SU-DHL-6 (cell line): ENCODE data around the gene RNF113B.

ENCODE experiments used
- H2AFZ ChIP-seq: fragments of 200-600 bp; sonication (generic); 2 replicates; pipeline ENCODE4 v1.6.1; 2014; ENCODE audit warnings: low read depth, mild to moderate bottlenecking, moderate library complexity, mixed read lengths, antibody characterized with exemption, low read length; ENCODE audit not compliant: severe bottlenecking
- H3F3A ChIP-seq: fragments of 200-600 bp; shearing (Covaris generic); 2 replicates; pipeline ENCODE4 v1.6.0; 2016; ENCODE audit warnings: antibody characterized with exemption, mild to moderate bottlenecking; ENCODE audit not compliant: insufficient read depth
- H3K27ac ChIP-seq: fragments of 200-600 bp; sonication (generic); 2 replicates; pipeline ENCODE4 v1.5.1; 2016; ENCODE audit warnings: low read depth, mild to moderate bottlenecking, low read length, moderate library complexity, mixed read lengths
- H3K27me3 ChIP-seq: fragments of 200-600 bp; sonication (generic), shearing (Covaris generic); 2 replicates; pipeline ENCODE4 v1.6.0; 2014; ENCODE audit warnings: mild to moderate bottlenecking, low read length
- H3K36me3 ChIP-seq: fragments of 200-600 bp; sonication (generic); 2 replicates; pipeline ENCODE4 v1.6.1; 2014; ENCODE audit warnings: mild to moderate bottlenecking, low read length, mixed read lengths
- H3K4me2 ChIP-seq: fragments of 300-600, 200-600 bp; shearing (Covaris generic), sonication (generic); 2 replicates; pipeline ENCODE4 v1.6.0; 2014; ENCODE audit warnings: low read length, low read depth, mild to moderate bottlenecking; ENCODE audit not compliant: poor library complexity, severe bottlenecking
- H3K4me3 ChIP-seq: fragments of 200-600 bp; sonication (generic); 2 replicates; pipeline ENCODE4 v1.5.1; 2014; ENCODE audit warnings: antibody characterized with exemption, low read length, mild to moderate bottlenecking, mixed read lengths; ENCODE audit not compliant: insufficient read depth, poor library complexity, severe bottlenecking
- H3K79me2 ChIP-seq: fragments of 200-600 bp; sonication (generic); 2 replicates; pipeline ENCODE4 v1.6.1; 2014; ENCODE audit warnings: mild to moderate bottlenecking, low read length, moderate library complexity; ENCODE audit not compliant: insufficient read depth
- H3K9ac ChIP-seq: fragments of 200-600 bp; sonication (generic); 2 replicates; pipeline ENCODE4 v1.7.0; 2014; ENCODE audit warnings: mild to moderate bottlenecking, low read length
- H3K9me2 ChIP-seq: fragments of 200-600 bp; sonication (generic); replicated peaks from 2 replicates; pipeline ENCODE4 v1.6.1; 2014; ENCODE audit warnings: low read length; ENCODE audit not compliant: insufficient read depth
- H3K9me3 ChIP-seq: fragments of 200-600 bp; sonication (generic); 2 replicates; pipeline ENCODE4 v1.6.1; 2014; ENCODE audit warnings: low read length, mixed read lengths; ENCODE audit not compliant: insufficient read depth
- H4K20me1 ChIP-seq: fragments of 200-600 bp; sonication (generic); 2 replicates; pipeline ENCODE4 v1.6.1; 2014; ENCODE audit warnings: low read depth, mild to moderate bottlenecking, antibody characterized with exemption, low read length, moderate library complexity, mixed read lengths
- EZH2phosphoT487 ChIP-seq: fragments of 200-600 bp; sonication (generic), shearing (Covaris generic); conservative IDR thresholded peaks from 2 replicates; pipeline ENCODE4 v1.6.1; 2018; ENCODE audit warnings: mild to moderate bottlenecking, antibody characterized with exemption, low read length, moderate library complexity, mixed read lengths
- TF ChIP-seq, protein P1 (sequence below): fragments of 200-600 bp; sonication (generic); IDR thresholded peaks from one replicate; pipeline ENCODE4 v1.5.1; 2017; ENCODE audit warnings: antibody characterized with exemption, mild to moderate bottlenecking, low read length, moderate library complexity; ENCODE audit not compliant: insufficient read depth, poor library complexity, severe bottlenecking

Gene RNF113B

GRCh38 chr13:98199480-98199879 is 22.4 kb upstream of the RNF113B start:
- no peaks in the 10 kb centered on the region for H3F3A ChIP-seq

GRCh38 chr13:98198683-98199082 is 21.6 kb upstream of the RNF113B start:
- H4K20me1 ChIP-seq = no peaks in the 10 kb centered on the region
- no peaks in the 10 kb centered on the region for H3K9me3 ChIP-seq
- no peaks in the 10 kb centered on the region for H3K79me2 ChIP-seq
- no peak overlapping the region for H3K4me3 ChIP-seq
- no peak overlapping the region for H3K9ac ChIP-seq
- no peaks in the 10 kb centered on the region for H3K27me3 ChIP-seq
- no peak overlapping the region for H2AFZ ChIP-seq
- H3K36me3 ChIP-seq = no peaks in the 10 kb centered on the region
- no peak overlapping the region for H3K4me2 ChIP-seq
- H3K9me2 ChIP-seq = no peaks in the 10 kb centered on the region
- no peak overlapping the region for H3K27ac ChIP-seq
- TF ChIP-seq, protein P1, sequence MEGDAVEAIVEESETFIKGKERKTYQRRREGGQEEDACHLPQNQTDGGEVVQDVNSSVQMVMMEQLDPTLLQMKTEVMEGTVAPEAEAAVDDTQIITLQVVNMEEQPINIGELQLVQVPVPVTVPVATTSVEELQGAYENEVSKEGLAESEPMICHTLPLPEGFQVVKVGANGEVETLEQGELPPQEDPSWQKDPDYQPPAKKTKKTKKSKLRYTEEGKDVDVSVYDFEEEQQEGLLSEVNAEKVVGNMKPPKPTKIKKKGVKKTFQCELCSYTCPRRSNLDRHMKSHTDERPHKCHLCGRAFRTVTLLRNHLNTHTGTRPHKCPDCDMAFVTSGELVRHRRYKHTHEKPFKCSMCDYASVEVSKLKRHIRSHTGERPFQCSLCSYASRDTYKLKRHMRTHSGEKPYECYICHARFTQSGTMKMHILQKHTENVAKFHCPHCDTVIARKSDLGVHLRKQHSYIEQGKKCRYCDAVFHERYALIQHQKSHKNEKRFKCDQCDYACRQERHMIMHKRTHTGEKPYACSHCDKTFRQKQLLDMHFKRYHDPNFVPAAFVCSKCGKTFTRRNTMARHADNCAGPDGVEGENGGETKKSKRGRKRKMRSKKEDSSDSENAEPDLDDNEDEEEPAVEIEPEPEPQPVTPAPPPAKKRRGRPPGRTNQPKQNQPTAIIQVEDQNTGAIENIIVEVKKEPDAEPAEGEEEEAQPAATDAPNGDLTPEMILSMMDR = no peak
- no peak for TF ChIP-seq EZH2phosphoT487
- H3F3A ChIP-seq = no peaks in the 10 kb centered on the region

More at GRCh38 chr13:98199480-98199879, 22.4 kb upstream of the RNF113B start:
- Histone ChIP-seq H4K20me1 (no peaks in the 10 kb centered on the region), H3K9me2 (no peaks in the 10 kb centered on the region), H3K27ac (no peak overlapping the region), H3K4me3 (no peak overlapping the region), H3K79me2 (no peaks in the 10 kb centered on the region), H3K9me3 (no peaks in the 10 kb centered on the region), H3K27me3 (no peaks in the 10 kb centered on the region), H3K36me3 (no peaks in the 10 kb centered on the region), H3K4me2 (no peak overlapping the region), H3K9ac (no peak overlapping the region), H2AFZ (no peak overlapping the region)
- TF ChIP-seq, protein P1 = no peak
- TF ChIP-seq EZH2phosphoT487 = no peak

GRCh38 chr13:98195054-98195791 is 18.2 kb upstream of the RNF113B start:
- Histone ChIP-seq H3K36me3 (no peaks in the 10 kb centered on the region), H3K4me3 (no peak overlapping the region), H3K9me3 (no peaks in the 10 kb centered on the region), H3K27ac (no peak overlapping the region), H3K9ac (no peak overlapping the region), H3K27me3 (no peaks in the 10 kb centered on the region), H3K79me2 (no peaks in the 10 kb centered on the region), H3F3A (no peaks in the 10 kb centered on the region), H2AFZ (no peak overlapping the region), H3K4me2 (no peak overlapping the region), H4K20me1 (no peaks in the 10 kb centered on the region), H3K9me2 (no peaks in the 10 kb centered on the region)
- TF ChIP-seq EZH2phosphoT487 = no peak
- TF ChIP-seq, protein P1 = no peak
